Astrocyte (in vitro differentiated cells and primary cell): Measurements from ENCODE around the gene SLC66A2. TPM values are rescaled to one million over a fixed set of nuclear protein-coding genes. Genes with fewer than 3 reads are reported as not detected.

Source experiments
- DNase-seq: peaks from one replicate; pipeline ENCODE4 v3.0.0-alpha.2; 2010; ENCODE audit warnings: low read depth
- FAIRE-seq: peaks from 2 replicates; lab custom pipeline; 2011; peaks lifted over from hg19 to GRCh38; lab: Jason Lieb, UNC
- H2AFZ ChIP-seq: 2 replicates; pipeline ENCODE4 v1.6.0; 2012; ENCODE audit warnings: low read depth, low read length, inconsistent platforms
- H3K27ac ChIP-seq: 2 replicates; pipeline ENCODE4 v1.5.1; 2011; ENCODE audit warnings: low read depth, low read length, inconsistent platforms
- H3K27me3 ChIP-seq: 2 replicates; pipeline ENCODE4 v1.6.0; 2011; ENCODE audit warnings: low read length, inconsistent platforms; ENCODE audit not compliant: insufficient read depth
- H3K36me3 ChIP-seq: 2 replicates; pipeline ENCODE4 v1.5.1; 2011; ENCODE audit warnings: low read length, inconsistent platforms; ENCODE audit not compliant: insufficient read depth
- H3K4me1 ChIP-seq: 2 replicates; pipeline ENCODE4 v1.5.1; 2011; ENCODE audit warnings: low read length, inconsistent platforms; ENCODE audit not compliant: insufficient read depth
- H3K4me2 ChIP-seq: 2 replicates; pipeline ENCODE4 v1.6.0; 2012; ENCODE audit warnings: low read length, inconsistent platforms
- H3K4me3 ChIP-seq: 2 replicates; pipeline ENCODE4 v1.5.1; 2011; ENCODE audit warnings: low read depth, mild to moderate bottlenecking, low read length, inconsistent platforms; ENCODE audit not compliant: insufficient read depth
- H3K79me2 ChIP-seq: 2 replicates; pipeline ENCODE4 v1.6.0; 2012; ENCODE audit warnings: mild to moderate bottlenecking, low read length, inconsistent platforms; ENCODE audit not compliant: insufficient read depth
- H3K9ac ChIP-seq: 2 replicates; pipeline ENCODE4 v1.6.0; 2012; ENCODE audit warnings: mild to moderate bottlenecking, low read length, inconsistent platforms
- H3K9me3 ChIP-seq: 2 replicates; pipeline ENCODE4 v1.5.1; 2012; ENCODE audit warnings: low read depth, mild to moderate bottlenecking, low read length, inconsistent platforms; ENCODE audit not compliant: insufficient read depth
- H4K20me1 ChIP-seq: 2 replicates; pipeline ENCODE4 v1.6.0; 2012; ENCODE audit warnings: low read length, inconsistent platforms; ENCODE audit not compliant: insufficient read depth
- H3K27ac Mint-ChIP-seq: one replicate; pipeline ENCODE4 v1.8.0; 2021; ENCODE audit warnings: mild to moderate bottlenecking, mixed read lengths; ENCODE audit not compliant: unreplicated experiment
- H3K27me3 Mint-ChIP-seq: one replicate; pipeline ENCODE4 v1.8.0; 2021; ENCODE audit warnings: low read depth, mixed read lengths; ENCODE audit not compliant: unreplicated experiment
- H3K36me3 Mint-ChIP-seq: one replicate; pipeline ENCODE4 v1.8.0; 2021; ENCODE audit warnings: low read depth, mixed read lengths; ENCODE audit not compliant: unreplicated experiment
- H3K4me1 Mint-ChIP-seq: one replicate; pipeline ENCODE4 v1.8.0; 2021; ENCODE audit warnings: low read depth, mixed read lengths; ENCODE audit not compliant: unreplicated experiment
- H3K4me3 Mint-ChIP-seq: one replicate; pipeline ENCODE4 v1.8.0; 2021; ENCODE audit warnings: mild to moderate bottlenecking, moderate library complexity, mixed read lengths; ENCODE audit not compliant: unreplicated experiment
- H3K9me3 Mint-ChIP-seq: one replicate; pipeline ENCODE4 v1.8.0; 2021; ENCODE audit warnings: mild to moderate bottlenecking, mixed read lengths; ENCODE audit not compliant: unreplicated experiment
- CTCF ChIP-seq: IDR thresholded peaks from 2 replicates; pipeline ENCODE4 v1.5.1; 2011; ENCODE audit warnings: low read depth, mild to moderate bottlenecking, inconsistent platforms, low read length, moderate library complexity; ENCODE audit not compliant: insufficient read depth
- EZH2 ChIP-seq: IDR thresholded peaks from 2 replicates; pipeline ENCODE4 v1.6.1; 2012; ENCODE audit warnings: mild to moderate bottlenecking, low read length, inconsistent platforms; ENCODE audit not compliant: insufficient read depth
- total RNA-seq: library from RNA; stranded (reverse); gene quantifications from 2 replicates; pipeline ENCODE4 v1.2.1, GENCODE V29; 2021

SLC66A2 gene
- total RNA-seq, 1 donor from 2014 or later, result 25.3 TPM

- Histone ChIP-seq H2AFZ (no peak overlapping the region), H3K9me3 (no peaks in the 10 kb centered on the region), H3K4me2 (no peak overlapping the region), H3K79me2 (no peaks in the 10 kb centered on the region), H3K4me1 (no peaks in the 10 kb centered on the region), H4K20me1 (no peaks in the 10 kb centered on the region), H3K27me3 (peaks cover 5% of the 10 kb centered on the region), H3K4me3 (no peak overlapping the region), H3K27ac (no peak overlapping the region), H3K36me3 (no peaks in the 10 kb centered on the region), H3K9ac (no peak overlapping the region)
- TF ChIP-seq CTCF (no peak), EZH2 (no peak)
- no peaks in the 10 kb centered on the region for H3K4me1 Mint-ChIP-seq
- FAIRE-seq (no peak), DNase-seq (no peak)
- no peaks in the 10 kb centered on the region for H3K9me3 Mint-ChIP-seq
- H3K27ac Mint-ChIP-seq, result no peak overlapping the region
- H3K36me3 Mint-ChIP-seq, result peaks cover 2% of the 10 kb centered on the region
- no peak overlapping the region for H3K4me3 Mint-ChIP-seq
- H3K27me3 Mint-ChIP-seq, result peaks cover 25% of the 10 kb centered on the region
Measured at GRCh38 chr18:79872527-79873444, 78.7 kb downstream of the SLC66A2 start.

GRCh38 chr18:79871481-79872091, 79.9 kb downstream of the SLC66A2 start:
- no peak overlapping the region for H3K9ac ChIP-seq
- peaks cover 17% of the 10 kb centered on the region for H3K27me3 Mint-ChIP-seq
- H3K27ac Mint-ChIP-seq, result no peak overlapping the region
- H3K4me3 ChIP-seq, result no peak overlapping the region
- no peaks in the 10 kb centered on the region for H4K20me1 ChIP-seq
- H3K4me3 Mint-ChIP-seq, result no peak overlapping the region
- DNase-seq (no peak), FAIRE-seq (no peak)
- H3K27me3 ChIP-seq, result no peaks in the 10 kb centered on the region
- no peaks in the 10 kb centered on the region for H3K4me1 Mint-ChIP-seq
- no peak overlapping the region for H3K4me2 ChIP-seq
- H3K36me3 ChIP-seq, result no peaks in the 10 kb centered on the region
- no peaks in the 10 kb centered on the region for H3K4me1 ChIP-seq
- H3K9me3 Mint-ChIP-seq, result no peaks in the 10 kb centered on the region
- H2AFZ ChIP-seq, result no peak overlapping the region
- H3K79me2 ChIP-seq, result no peaks in the 10 kb centered on the region
- H3K9me3 ChIP-seq, result no peaks in the 10 kb centered on the region
- H3K27ac ChIP-seq, result no peak overlapping the region
- peaks cover 2% of the 10 kb centered on the region for H3K36me3 Mint-ChIP-seq
- TF ChIP-seq EZH2 (no peak), CTCF (no peak)
